GM21381 (cell line): Measurements from ENCODE around the gene FRY.
"Not testable (repeated sequence)": the region's sequence is repeated elsewhere in the genome, so short reads cannot be mapped to it uniquely, and the experiment has no call there.

Source experiments
- ATAC-seq: cut with Tn5 transposase; IDR thresholded peaks from one replicate; pipeline ENCODE4 v1.9.1; 2021; ENCODE audit warnings: mild to moderate bottlenecking, moderate library complexity; ENCODE audit not compliant: unreplicated experiment

FRY gene

GRCh38 chr13:32031025-32031814 is at the start of gene FRY:
FRY (plus strand) TSS chr13:32031774; CDS start chr13:32031796, 22 bp downstream.
- ATAC-seq = peak; percentile 81

GRCh38 chr13:31982124-31982523 is 49.5 kb upstream of the FRY start:
- no peak for ATAC-seq

GRCh38 chr13:31982540-31982939 is 49.0 kb upstream of the FRY start:
- ATAC-seq = no peak

GRCh38 chr13:31983696-31984095 is 47.9 kb upstream of the FRY start:
- not testable (repeated sequence) for ATAC-seq

GRCh38 chr13:31984388-31984787 is 47.2 kb upstream of the FRY start:
- not testable (repeated sequence) for ATAC-seq

- no peak for ATAC-seq
Measured at GRCh38 chr13:31986676-31987470, 44.7 kb upstream of the FRY start.

GRCh38 chr13:31987535-31988170 is 43.9 kb upstream of the FRY start:
- no peak for ATAC-seq

- not testable (repeated sequence) for ATAC-seq
Measured at GRCh38 chr13:31994367-31994766, 37.2 kb upstream of the FRY start.

GRCh38 chr13:31996601-31997000 is 35.0 kb upstream of the FRY start:
- ATAC-seq = no peak

GRCh38 chr13:31997641-31998040 is 33.9 kb upstream of the FRY start:
- no peak for ATAC-seq

GRCh38 chr13:31998131-31998530 is 33.4 kb upstream of the FRY start:
- ATAC-seq = no peak

GRCh38 chr13:32000754-32001153 is 30.8 kb upstream of the FRY start:
- not testable (repeated sequence) for ATAC-seq

GRCh38 chr13:32001154-32001768 is 30.3 kb upstream of the FRY start:
- no peak for ATAC-seq

- ATAC-seq = no peak
Measured at GRCh38 chr13:32001769-32002168, 29.8 kb upstream of the FRY start.

GRCh38 chr13:32002873-32003272 is 28.7 kb upstream of the FRY start:
- no peak for ATAC-seq

- ATAC-seq = no peak
Measured at GRCh38 chr13:32007494-32007893, 24.1 kb upstream of the FRY start.

GRCh38 chr13:32008518-32009175 is 22.9 kb upstream of the FRY start:
- no peak for ATAC-seq

GRCh38 chr13:32009362-32009761 is 22.2 kb upstream of the FRY start:
- no peak for ATAC-seq

GRCh38 chr13:32010136-32010535 is 21.4 kb upstream of the FRY start:
- ATAC-seq = no peak

- ATAC-seq = no peak
Measured at GRCh38 chr13:32011971-32012370, 19.6 kb upstream of the FRY start.

- ATAC-seq = no peak
Measured at GRCh38 chr13:32013181-32013580, 18.4 kb upstream of the FRY start.
